Osteoblast (primary cell): ENCODE measurements around the gene KDELR1. TPM values are rescaled to one million over a fixed set of nuclear protein-coding genes. Genes with fewer than 3 reads are reported as not detected.

Experiments
- DNase-seq: peaks from one replicate; pipeline ENCODE4 v3.0.0; 2011; ENCODE audit warnings: low spot score, mixed read lengths; ENCODE audit not compliant: insufficient read length; ENCODE audit errors: missing footprints
- H2AFZ ChIP-seq: 2 replicates; pipeline ENCODE4 v1.6.0; 2011; ENCODE audit warnings: mild to moderate bottlenecking, low read length
- H3K27ac ChIP-seq: 2 replicates; pipeline ENCODE4 v1.5.1; 2011; ENCODE audit warnings: mild to moderate bottlenecking, low read depth, low read length, moderate library complexity
- H3K27me3 ChIP-seq: 2 replicates; pipeline ENCODE4 v1.6.0; 2012; ENCODE audit warnings: mild to moderate bottlenecking, control low read depth, inconsistent platforms, low read length, moderate library complexity; ENCODE audit not compliant: insufficient read depth
- H3K36me3 ChIP-seq: 2 replicates; pipeline ENCODE4 v1.5.1; 2011; ENCODE audit warnings: mild to moderate bottlenecking, low read length, control low read depth, moderate library complexity; ENCODE audit not compliant: insufficient read depth
- H3K4me1 ChIP-seq: 2 replicates; pipeline ENCODE4 v1.5.1; 2011; ENCODE audit warnings: mild to moderate bottlenecking, low read length, control low read depth, moderate library complexity; ENCODE audit not compliant: insufficient read depth
- H3K4me2 ChIP-seq: 2 replicates; pipeline ENCODE4 v1.6.0; 2011; ENCODE audit warnings: mild to moderate bottlenecking, low read length; ENCODE audit not compliant: insufficient read depth
- H3K4me3 ChIP-seq: fragments of 200-600 bp; sonication (generic); 3 replicates; pipeline ENCODE4 v1.5.1; 2012; ENCODE audit warnings: mild to moderate bottlenecking, low read length, inconsistent platforms; ENCODE audit not compliant: insufficient read depth
- H3K79me2 ChIP-seq: 2 replicates; pipeline ENCODE4 v1.6.0; 2012; ENCODE audit warnings: mild to moderate bottlenecking, low read length, control low read depth, inconsistent platforms; ENCODE audit not compliant: insufficient read depth
- H3K9me3 ChIP-seq: 2 replicates; pipeline ENCODE4 v1.5.1; 2011; ENCODE audit warnings: low read depth, low read length, control low read depth
- H4K20me1 ChIP-seq: 2 replicates; pipeline ENCODE4 v1.6.0; 2012; ENCODE audit warnings: mild to moderate bottlenecking, low read length, control low read depth; ENCODE audit not compliant: insufficient read depth
- total RNA-seq: library from RNA; depleted of rRNA; stranded (reverse); fragments of >200 nt; gene quantifications from 2 replicates; pipeline ENCODE4 v1.2.3, GENCODE V29; 2012
- TF ChIP-seq, protein P1 (sequence below): IDR thresholded peaks from 2 replicates; pipeline ENCODE4 v1.5.1; 2011; ENCODE audit warnings: mild to moderate bottlenecking, low read depth, low read length, moderate library complexity; ENCODE audit errors: extremely low read depth

The KDELR1 gene
- total RNA-seq, result 95.2 and 119 TPM in 2 replicates

DNA sequence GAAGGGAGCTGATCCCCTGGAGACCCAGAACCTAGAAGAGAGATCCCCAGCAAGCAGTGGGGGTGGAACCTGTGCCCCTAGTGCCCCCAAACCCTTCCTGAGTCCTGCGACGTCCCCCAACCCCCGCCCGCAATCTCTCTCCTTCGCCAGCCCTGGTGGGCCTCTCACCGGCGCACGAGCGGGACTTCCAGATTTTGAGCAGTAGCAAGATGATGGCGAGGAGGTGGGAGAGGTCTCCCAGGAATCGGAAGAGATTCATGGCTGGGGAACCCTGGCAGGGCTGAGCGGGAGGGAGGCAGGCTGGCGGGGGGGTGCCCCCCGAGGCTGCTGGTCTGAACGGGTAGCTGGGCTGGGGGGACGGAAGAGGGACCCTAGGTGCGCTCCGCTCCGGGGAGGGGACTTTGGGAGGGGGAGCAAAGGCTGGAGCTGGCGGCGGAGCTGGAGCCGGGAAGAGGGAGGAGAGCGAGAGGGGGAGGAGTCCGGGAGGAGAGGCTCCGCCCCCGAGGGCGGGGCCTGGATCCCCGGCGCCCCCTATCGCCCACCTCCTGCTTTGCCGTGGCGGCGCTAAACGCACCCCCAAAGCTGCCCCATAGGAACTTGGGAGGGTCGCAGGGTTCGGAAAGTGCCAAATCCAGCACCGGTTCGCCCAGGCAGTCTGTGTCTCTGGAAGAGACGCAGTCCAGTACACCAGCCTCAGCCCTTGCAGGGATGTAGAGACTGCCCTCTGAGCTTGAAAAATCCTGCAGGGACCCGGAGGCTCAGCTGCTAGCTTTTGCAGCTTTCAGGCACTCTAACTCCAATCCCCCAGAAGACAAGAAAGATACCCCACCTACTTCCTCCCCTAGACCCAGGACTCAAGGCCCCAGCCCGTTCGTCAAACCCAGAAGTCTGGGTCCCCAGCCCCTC is at the start of gene KDELR1:
Gene KDELR1, minus strand, starts transcription at position 452 of the 906 bp plus-strand sequence. Its CDS starts 193 bp downstream, at position 259.
- Histone ChIP-seq H3K9me3 (no peaks in the 10 kb centered on the region), H3K27me3 (peaks cover 39% of the 10 kb centered on the region), H3K4me2 (peak within 1 kb of the TSS; percentile 88), H3K36me3 (peaks cover 30% of the 10 kb centered on the region), H3K79me2 (peaks cover 43% of the 10 kb centered on the region), H3K27ac (peak within 1 kb of the TSS; percentile 98), H2AFZ (peak within 1 kb of the TSS; percentile 86), H3K4me1 (peaks cover 4% of the 10 kb centered on the region), H3K4me3 (peak within 1 kb of the TSS; percentile 95), H4K20me1 (peaks cover 20% of the 10 kb centered on the region)
- TF ChIP-seq, protein P1, sequence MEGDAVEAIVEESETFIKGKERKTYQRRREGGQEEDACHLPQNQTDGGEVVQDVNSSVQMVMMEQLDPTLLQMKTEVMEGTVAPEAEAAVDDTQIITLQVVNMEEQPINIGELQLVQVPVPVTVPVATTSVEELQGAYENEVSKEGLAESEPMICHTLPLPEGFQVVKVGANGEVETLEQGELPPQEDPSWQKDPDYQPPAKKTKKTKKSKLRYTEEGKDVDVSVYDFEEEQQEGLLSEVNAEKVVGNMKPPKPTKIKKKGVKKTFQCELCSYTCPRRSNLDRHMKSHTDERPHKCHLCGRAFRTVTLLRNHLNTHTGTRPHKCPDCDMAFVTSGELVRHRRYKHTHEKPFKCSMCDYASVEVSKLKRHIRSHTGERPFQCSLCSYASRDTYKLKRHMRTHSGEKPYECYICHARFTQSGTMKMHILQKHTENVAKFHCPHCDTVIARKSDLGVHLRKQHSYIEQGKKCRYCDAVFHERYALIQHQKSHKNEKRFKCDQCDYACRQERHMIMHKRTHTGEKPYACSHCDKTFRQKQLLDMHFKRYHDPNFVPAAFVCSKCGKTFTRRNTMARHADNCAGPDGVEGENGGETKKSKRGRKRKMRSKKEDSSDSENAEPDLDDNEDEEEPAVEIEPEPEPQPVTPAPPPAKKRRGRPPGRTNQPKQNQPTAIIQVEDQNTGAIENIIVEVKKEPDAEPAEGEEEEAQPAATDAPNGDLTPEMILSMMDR, result peak; percentile 82
- DNase-seq, result peak; percentile 99

DNA sequence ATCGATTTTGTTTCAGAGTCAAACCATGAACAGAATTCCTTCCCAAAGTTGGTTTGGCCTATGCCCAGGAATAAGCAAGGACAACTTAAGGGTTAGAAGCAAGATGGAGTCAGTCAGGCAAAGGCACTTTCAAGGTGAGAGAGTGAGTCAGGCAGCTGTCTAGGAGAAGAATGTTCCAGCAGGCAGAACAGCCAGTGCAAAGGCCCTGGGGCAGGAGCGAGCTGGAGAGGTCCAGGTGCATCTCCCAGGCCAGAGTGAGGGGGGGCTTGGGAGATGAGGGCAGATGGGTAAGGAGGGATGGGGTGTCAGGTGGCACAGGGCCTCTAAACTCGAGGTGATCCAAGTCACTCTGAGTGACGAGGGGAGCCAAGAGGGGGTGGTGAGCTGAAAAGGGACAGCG is 45.2 kb upstream of the KDELR1 start:
- H3K4me3 ChIP-seq, result no peak overlapping the region
- H3K27ac ChIP-seq, result no peak overlapping the region
- TF ChIP-seq, protein P1, result no peak
- no peaks in the 10 kb centered on the region for H3K4me1 ChIP-seq
- H2AFZ ChIP-seq, result no peak overlapping the region
- H3K4me2 ChIP-seq, result no peak overlapping the region
- no peak for DNase-seq
- no peaks in the 10 kb centered on the region for H3K9me3 ChIP-seq
- H4K20me1 ChIP-seq, result no peaks in the 10 kb centered on the region
- no peaks in the 10 kb centered on the region for H3K27me3 ChIP-seq
- no peaks in the 10 kb centered on the region for H3K79me2 ChIP-seq
- H3K36me3 ChIP-seq, result no peaks in the 10 kb centered on the region

DNA sequence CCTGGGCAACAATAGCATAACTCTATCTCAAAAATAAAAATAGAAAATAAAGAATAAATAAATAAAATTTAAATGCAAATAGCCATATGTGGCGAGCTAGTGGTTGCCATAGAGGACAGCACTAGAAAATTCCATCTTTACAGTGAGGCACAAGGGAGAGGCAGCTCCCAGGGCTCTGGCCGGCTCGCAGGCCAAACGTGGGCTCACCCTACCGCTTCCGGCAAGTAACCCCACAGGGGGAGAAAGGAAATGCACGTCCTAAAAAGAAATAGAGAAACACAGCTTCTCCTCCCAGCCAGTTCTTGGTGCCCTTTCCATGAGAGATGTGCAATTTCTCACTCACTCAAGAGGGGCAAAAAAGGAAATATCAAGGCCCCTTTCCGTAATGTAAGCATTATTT is 42.0 kb upstream of the KDELR1 start:
- no peaks in the 10 kb centered on the region for H3K36me3 ChIP-seq
- H3K9me3 ChIP-seq, result no peaks in the 10 kb centered on the region
- no peaks in the 10 kb centered on the region for H3K27me3 ChIP-seq
- no peak overlapping the region for H3K4me3 ChIP-seq
- H3K4me2 ChIP-seq, result no peak overlapping the region
- H2AFZ ChIP-seq, result no peak overlapping the region
- H3K79me2 ChIP-seq, result no peaks in the 10 kb centered on the region
- H4K20me1 ChIP-seq, result no peaks in the 10 kb centered on the region
- TF ChIP-seq, protein P1, result no peak
- no peaks in the 10 kb centered on the region for H3K4me1 ChIP-seq
- DNase-seq, result peak; percentile 41
- no peak overlapping the region for H3K27ac ChIP-seq

DNA sequence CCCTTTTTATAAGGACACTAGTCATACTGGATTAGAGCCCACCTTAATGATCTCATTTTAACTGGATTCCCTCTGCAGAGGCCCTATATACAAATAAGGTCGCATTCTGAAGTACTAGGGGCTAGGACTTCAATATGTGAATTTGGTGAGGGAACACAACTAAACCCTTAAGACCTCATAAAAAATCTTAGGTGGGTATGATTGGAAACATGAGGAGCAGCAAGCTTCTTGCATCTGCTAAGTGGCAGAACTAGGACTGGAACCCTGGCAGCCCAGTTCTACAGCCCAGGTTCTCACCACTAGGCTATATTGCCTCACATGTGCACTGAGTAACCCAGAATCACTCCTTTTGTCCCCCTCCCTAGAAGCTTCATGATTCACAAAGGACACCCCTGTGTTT is 37.3 kb upstream of the KDELR1 start:
- Histone ChIP-seq H3K27me3 (no peaks in the 10 kb centered on the region), H4K20me1 (no peaks in the 10 kb centered on the region), H3K4me3 (no peak overlapping the region), H2AFZ (no peak overlapping the region), H3K79me2 (no peaks in the 10 kb centered on the region), H3K4me2 (no peak overlapping the region), H3K27ac (no peak overlapping the region), H3K9me3 (no peaks in the 10 kb centered on the region), H3K4me1 (peaks cover 7% of the 10 kb centered on the region), H3K36me3 (no peaks in the 10 kb centered on the region)
- TF ChIP-seq, protein P1, result no peak
- no peak for DNase-seq
